HG02885 (cell line): Measurements from ENCODE around the gene TEX2.

ENCODE experiments used
- ATAC-seq: cut with Tn5 transposase; IDR thresholded peaks from one replicate; pipeline ENCODE4 v1.9.1; 2021; ENCODE audit warnings: mild to moderate bottlenecking; ENCODE audit not compliant: unreplicated experiment, poor library complexity

The TEX2 gene

GRCh38 chr17:64165347-64165746 is 97.7 kb downstream of the TEX2 start:
- no peak for ATAC-seq

GRCh38 chr17:64164596-64165285 is 98.3 kb downstream of the TEX2 start:
- ATAC-seq: no peak

GRCh38 chr17:64163468-64163867 is 99.6 kb downstream of the TEX2 start:
- no peak for ATAC-seq

- ATAC-seq: no peak
Measured at GRCh38 chr17:64162554-64162953, 100.5 kb downstream of the TEX2 start.

GRCh38 chr17:64161380-64162176 is 101.5 kb downstream of the TEX2 start:
- ATAC-seq: no peak

GRCh38 chr17:64160378-64160777 is 102.7 kb downstream of the TEX2 start:
- no peak for ATAC-seq

GRCh38 chr17:64158831-64159590 is 104.0 kb downstream of the TEX2 start:
- ATAC-seq: no peak

GRCh38 chr17:64158406-64158805 is 104.7 kb downstream of the TEX2 start:
- ATAC-seq: no peak

GRCh38 chr17:64157669-64158180 is 105.3 kb downstream of the TEX2 start:
- ATAC-seq: no peak

GRCh38 chr17:64156670-64157069 is 106.4 kb downstream of the TEX2 start:
- ATAC-seq: no peak

- no peak for ATAC-seq
Measured at GRCh38 chr17:64155751-64156544, 107.1 kb downstream of the TEX2 start.

- ATAC-seq: no peak
Measured at GRCh38 chr17:64155129-64155528, 107.9 kb downstream of the TEX2 start.

GRCh38 chr17:64154717-64155116 is 108.3 kb downstream of the TEX2 start:
- no peak for ATAC-seq

- ATAC-seq: no peak
Measured at GRCh38 chr17:64154313-64154695, 108.8 kb downstream of the TEX2 start.

GRCh38 chr17:64153565-64154312 is 109.3 kb downstream of the TEX2 start:
- ATAC-seq: no peak

GRCh38 chr17:64152428-64153125 is 110.5 kb downstream of the TEX2 start:
- no peak for ATAC-seq

- ATAC-seq: no peak
Measured at GRCh38 chr17:64151016-64151368, 112.1 kb downstream of the TEX2 start.

GRCh38 chr17:64150237-64151015 is 112.6 kb downstream of the TEX2 start:
- no peak for ATAC-seq
